Gastroesophageal sphincter (tissue), 4 donors: Measurements from ENCODE around the gene SPDYE1. TPM values are rescaled to one million over a fixed set of nuclear protein-coding genes. Genes with fewer than 3 reads are reported as not detected.

Experiments used
- ATAC-seq: fragments of 150-250 bp; one replicate; pipeline ENCODE4 v1.9.1; 2016; ENCODE audit warnings: mild to moderate bottlenecking, moderate library complexity
- H3K27ac ChIP-seq, 4 donors: fragments of 200-600 bp; sonication (generic) in 3 of 4; 1 replicate in 3 of 4; 2 replicates in 1 of 4; pipeline ENCODE4 v1.5.1; 2016 to 2019
- H3K27me3 ChIP-seq: fragments of 200-600 bp; sonication (generic); one replicate; pipeline ENCODE4 v1.5.1; 2019
- H3K36me3 ChIP-seq, 2 donors: fragments of 200-600 bp; sonication (generic); one replicate each; pipeline ENCODE4 v1.5.1; 2019; ENCODE audit warnings: control low read depth in 1 of 2
- H3K4me1 ChIP-seq, 3 donors: fragments of 200-600 bp; sonication (generic); 1 replicate in 2 of 3; 2 replicates in 1 of 3; pipeline ENCODE4 v1.5.1; 2016 to 2019; ENCODE audit warnings: control low read depth in 2 of 3
- H3K4me3 ChIP-seq, 2 donors: fragments of 200-600 bp; sonication (generic); one replicate each; pipeline ENCODE4 v1.5.1; 2019; ENCODE audit warnings: mild to moderate bottlenecking in 1 of 2, moderate library complexity in 1 of 2
- H3K9me3 ChIP-seq, 3 donors: fragments of 200-600 bp; sonication (generic); one replicate each; pipeline ENCODE4 v1.5.1; 2017 to 2019; ENCODE audit warnings: control low read depth in 2 of 3
- CTCF ChIP-seq, 4 experiments: fragments of 200-600 bp in 2 of 4; fragments of 450-650 bp in 2 of 4; sonication (generic) in 1 of 4; IDR thresholded peaks; one replicate each; pipeline ENCODE4 v1.5.1; 2017 to 2019; ENCODE audit warnings: antibody characterized with exemption in 4 of 4, mild to moderate bottlenecking in 2 of 4, moderate library complexity in 2 of 4
- EP300 ChIP-seq: sonication (generic); formaldehyde crosslinking; IDR thresholded peaks from one replicate; pipeline ENCODE4 v1.6.1; 2017; ENCODE audit warnings: antibody characterized with exemption, mild to moderate bottlenecking
- POLR2A ChIP-seq, 2 donors: fragments of 450-650 bp; IDR thresholded peaks; one replicate each; pipeline ENCODE4 v1.6.1; 2017; ENCODE audit warnings: antibody characterized with exemption in 2 of 2, mild to moderate bottlenecking in 2 of 2, moderate library complexity in 1 of 2
- POLR2AphosphoS5 ChIP-seq: sonication (generic); formaldehyde crosslinking; IDR thresholded peaks from one replicate; pipeline ENCODE4 v1.6.1; 2017; ENCODE audit warnings: antibody characterized with exemption
- WGBS, 2 donors: methylation state at CpG; one replicate each; pipeline ENCODE4 v1.1.5; 2018; ENCODE audit warnings: low coverage in 1 of 2; 5-methylcytosine and 5-hydroxymethylcytosine counted together
- total RNA-seq, 4 donors: library from RNA; depleted of rRNA; stranded (reverse); fragments of >200 nt; gene quantifications; one replicate each; pipeline ENCODE4 v1.1.0, GENCODE V29; 2016

Gene SPDYE1
- total RNA-seq, 4 donors from 2014 or later: not detected

- Histone ChIP-seq H3K27me3 (no peaks in the 10 kb centered on the region), H3K27ac (no peak overlapping the region), H3K4me1 (no peaks in the 10 kb centered on the region), H3K4me3 (no peak overlapping the region), H3K36me3 (peaks cover 0 to 99% of the 10 kb centered on the region in 2 donors), H3K9me3 (no peaks in the 10 kb centered on the region)
- ATAC-seq: no peak
- whole genome bisulfite sequencing, 2 donors: 80% methylated on average over 1 to 3 of the region's 7 CpGs
- TF ChIP-seq POLR2A (IDR thresholded peaks at IDR 0.05) (no peak), POLR2AphosphoS5 (no peak), CTCF (IDR thresholded peaks at IDR 0.05) (no peak), EP300 (no peak)
These were observed 59.0 kb downstream of the SPDYE1 start for GRCh38 chr7:44056681-44057080.

- Histone ChIP-seq H3K27ac (no peak overlapping the region), H3K36me3 (peaks cover 0 to 99% of the 10 kb centered on the region in 2 donors), H3K9me3 (no peaks in the 10 kb centered on the region), H3K4me3 (no peak overlapping the region), H3K27me3 (no peaks in the 10 kb centered on the region), H3K4me1 (peaks cover 0 to under 1% (median 0%) of the 10 kb centered on the region in 3 donors)
- 100% methylated on average over 1 of the region's 11 CpGs; no CpG with 5 or more reads in 1 of the 2 donors for WGBS, 2 donors
- no peak for TF ChIP-seq CTCF (IDR thresholded peaks at IDR 0.05)
- TF ChIP-seq POLR2A (IDR thresholded peaks at IDR 0.05): no peak
- TF ChIP-seq POLR2AphosphoS5: no peak
- TF ChIP-seq EP300: no peak
- ATAC-seq: no peak
These were observed 59.6 kb downstream of the SPDYE1 start for GRCh38 chr7:44057181-44057848.

GRCh38 chr7:44057849-44058758 is 60.4 kb downstream of the SPDYE1 start:
- H3K9me3 ChIP-seq: no peaks in the 10 kb centered on the region
- TF ChIP-seq POLR2AphosphoS5 (no peak), CTCF (IDR thresholded peaks at IDR 0.05) (no peak), POLR2A (IDR thresholded peaks at IDR 0.05) (no peak), EP300 (no peak)
- peaks cover 0 to 9% (median 0%) of the 10 kb centered on the region in 3 donors for H3K4me1 ChIP-seq
- peaks cover 0 to 95% of the 10 kb centered on the region in 2 donors for H3K36me3 ChIP-seq
- WGBS, 2 donors: 90% methylated on average over 19 to 23 of the region's 30 CpGs
- no peak overlapping the region for H3K4me3 ChIP-seq
- H3K27me3 ChIP-seq: no peaks in the 10 kb centered on the region
- no peak overlapping the region for H3K27ac ChIP-seq
- no peak for ATAC-seq

- no peak overlapping the region for H3K27ac ChIP-seq
- no peak for ATAC-seq
These were observed 61.1 kb downstream of the SPDYE1 start for GRCh38 chr7:44058759-44059218.

More at GRCh38 chr7:44058759-44059218, 61.1 kb downstream of the SPDYE1 start:
- H3K9me3 ChIP-seq: no peaks in the 10 kb centered on the region
- H3K4me3 ChIP-seq: no peak overlapping the region
- no peaks in the 10 kb centered on the region for H3K27me3 ChIP-seq
- peaks cover 0 to 88% of the 10 kb centered on the region in 2 donors for H3K36me3 ChIP-seq
- 90% methylated on average over 2 of the region's 7 CpGs; no CpG with 5 or more reads in 1 of the 2 donors for WGBS, 2 donors
- TF ChIP-seq POLR2A (IDR thresholded peaks at IDR 0.05): no peak
- TF ChIP-seq CTCF (IDR thresholded peaks at IDR 0.05): no peak
- no peak for TF ChIP-seq EP300
- TF ChIP-seq POLR2AphosphoS5: no peak
- peaks cover 0 to 16% (median 0%) of the 10 kb centered on the region in 3 donors for H3K4me1 ChIP-seq
